ENCODE data around the gene MCL1.

DNA sequence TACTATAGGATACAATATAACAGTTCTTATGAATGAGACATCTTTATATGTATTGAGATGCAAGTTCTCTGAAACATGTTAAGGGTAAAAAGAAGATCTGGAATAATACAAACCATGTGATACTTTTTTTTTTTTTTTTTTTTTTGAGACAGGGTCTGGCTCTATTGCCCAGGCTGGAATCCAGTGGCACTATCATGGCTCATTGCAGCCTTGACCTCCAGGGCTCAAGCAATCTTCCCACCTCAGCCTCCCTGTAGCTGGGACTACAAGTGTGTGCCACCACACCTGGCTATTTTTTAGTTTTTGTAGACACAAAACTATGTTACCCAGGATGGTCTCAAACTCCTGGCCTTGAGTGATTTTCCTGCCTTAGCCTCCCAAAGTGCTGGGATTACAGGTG, 22.1 kb upstream of the MCL1 start:
- no peak for TF ChIP-seq EP300 (IDR thresholded peaks at IDR 0.05)
- TF ChIP-seq POLR2A (IDR thresholded peaks at IDR 0.05) = no peak

All from ovary (tissue), 1 donor.